ENCODE results near the gene ELOVL7. TPM values are rescaled to one million over a fixed set of nuclear protein-coding genes. Genes with fewer than 3 reads are reported as not detected.
"Not testable (repeated sequence)": the region's sequence is repeated elsewhere in the genome, so short reads cannot be mapped to it uniquely, and the experiment has no call there.

The ELOVL7 gene
- total RNA-seq, 1 experiment from 2014 or later = 20.0 TPM

DNA sequence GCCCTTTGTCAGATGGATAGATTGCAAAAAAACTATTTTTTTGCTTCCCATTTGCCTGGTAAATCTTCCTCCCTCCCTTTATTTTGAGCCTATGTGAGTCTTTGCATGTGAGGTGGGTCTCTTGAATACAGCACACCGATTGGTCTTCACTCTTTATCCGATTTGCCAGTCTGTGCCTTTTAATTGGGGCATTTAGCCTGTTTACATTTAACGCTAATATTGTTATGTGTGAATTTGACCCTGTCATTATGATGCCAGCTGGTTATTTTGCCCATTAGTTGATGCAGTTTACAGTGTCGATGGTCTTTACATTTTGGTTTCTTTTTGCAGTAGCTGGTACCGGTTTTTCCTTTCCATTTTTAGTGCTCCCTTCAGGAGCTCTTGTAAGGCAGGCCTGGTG is 131.1 kb downstream of the ELOVL7 start:
- ATAC-seq = no peak
- CTCF ChIA-PET = no interaction called here

DNA sequence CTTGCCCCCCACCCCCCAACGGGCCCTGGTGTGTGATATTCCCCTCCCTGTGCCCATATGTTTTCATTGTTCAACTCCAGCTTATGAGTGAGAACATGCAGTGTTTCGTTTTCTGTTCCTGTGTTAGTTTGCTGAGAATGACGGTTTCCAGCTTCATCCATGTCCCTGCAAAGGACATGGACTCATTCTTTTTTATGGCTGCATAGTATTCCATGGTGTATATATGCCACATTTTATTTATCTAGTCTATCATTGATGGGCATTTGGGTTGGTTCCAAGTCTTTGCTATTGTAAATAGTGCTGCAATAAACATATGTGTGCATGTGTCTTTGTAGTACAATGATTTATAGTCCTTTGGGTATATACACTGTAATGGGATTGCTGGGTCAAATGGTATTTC is 132.2 kb downstream of the ELOVL7 start:
- H3K79me2 ChIP-seq (ENCODE audit: insufficient read depth, low read length); H3K4me2 ChIP-seq (ENCODE audit: low read length); H3K9me2 ChIP-seq (ENCODE audit: insufficient read depth); H2AFZ ChIP-seq (ENCODE audit: low read depth, low read length, poor library complexity, severe bottlenecking); H4K20me1 ChIP-seq (ENCODE audit: insufficient read depth); H3K4me3 ChIP-seq (replicated peaks in 1 of 2; ENCODE audit: low read depth in 1 of 2, low read length in 2 of 2); DNase-seq (ENCODE audit: low read depth, low spot score); H3K27me3 ChIP-seq (ENCODE audit: insufficient read depth, low read length); RAD21 ChIA-PET (ENCODE audit: low non-redundant PET in 1 of 2, low total read pairs in 2 of 2, uncharacterized antibody in 2 of 2, unreplicated experiment in 2 of 2); H3K27ac ChIP-seq (ENCODE audit: low read depth, low read length); H3K9ac ChIP-seq (ENCODE audit: low read length); H3K4me1 ChIP-seq (ENCODE audit: control insufficient read depth in 1 of 2, insufficient read depth in 2 of 2, low read length in 2 of 2); H3K36me3 ChIP-seq (ENCODE audit: control insufficient read depth in 1 of 2, insufficient read depth in 2 of 2, low read length in 2 of 2); H3K9me3 ChIP-seq (ENCODE audit: control insufficient read depth in 1 of 2, insufficient read depth in 1 of 2, low read depth in 1 of 2, low read length in 2 of 2); ATAC-seq; intact Hi-C loops (cut with micrococcal nuclease); BruUV-seq (replicated peaks): not testable (repeated sequence)
- ChIA-PET POLR2A (interaction anchor here (1.3 kb wide), 1 partner anchor 12 kb away, joined by 3 read pairs; the partner anchor contains the start of gene DEPDC1B), CTCF (interaction anchor here (1.7 kb wide), 1 partner anchor 24 kb away, joined by 4 read pairs; no protein-coding TSS in a partner anchor)

More for the DNA sequence above, 131.1 kb downstream of the ELOVL7 start:
- H3K79me2 ChIP-seq (ENCODE audit: insufficient read depth, low read length) = no peaks in the 10 kb centered on the region
- no TSS peak for BruUV-seq (replicated peaks)
- no peak for DNase-seq (ENCODE audit: low read depth, low spot score)
- H3K4me3 ChIP-seq (replicated peaks in 1 of 2; ENCODE audit: low read depth in 1 of 2, low read length in 2 of 2) = no peak overlapping the region
- H3K27me3 ChIP-seq (ENCODE audit: insufficient read depth, low read length) = no peaks in the 10 kb centered on the region
- no peak overlapping the region for H3K9ac ChIP-seq (ENCODE audit: low read length)
- POLR2A ChIA-PET = interaction anchor here (1.3 kb wide), 1 partner anchor 13 kb away, joined by 3 read pairs; the partner anchor contains the start of gene DEPDC1B
- H3K9me2 ChIP-seq (ENCODE audit: insufficient read depth) = no peaks in the 10 kb centered on the region
- no peak overlapping the region for H3K27ac ChIP-seq (ENCODE audit: low read depth, low read length)
- no peak overlapping the region for H3K4me2 ChIP-seq (ENCODE audit: low read length)
- no peaks in the 10 kb centered on the region for H3K9me3 ChIP-seq (ENCODE audit: control insufficient read depth in 1 of 2, insufficient read depth in 1 of 2, low read depth in 1 of 2, low read length in 2 of 2)
- no peak overlapping the region for H2AFZ ChIP-seq (ENCODE audit: low read depth, low read length, poor library complexity, severe bottlenecking)
- RAD21 ChIA-PET (ENCODE audit: low non-redundant PET in 1 of 2, low total read pairs in 2 of 2, uncharacterized antibody in 2 of 2, unreplicated experiment in 2 of 2) = no interaction called here
- intact Hi-C loops (cut with micrococcal nuclease) = no loop called here
- TF ChIP-seq, protein P1, sequence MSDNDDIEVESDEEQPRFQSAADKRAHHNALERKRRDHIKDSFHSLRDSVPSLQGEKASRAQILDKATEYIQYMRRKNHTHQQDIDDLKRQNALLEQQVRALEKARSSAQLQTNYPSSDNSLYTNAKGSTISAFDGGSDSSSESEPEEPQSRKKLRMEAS (IDR thresholded peaks at IDR 0.05) = no peak
- TF ChIP-seq JUND (IDR thresholded peaks at IDR 0.05) = no peak
- TF ChIP-seq, protein P2, sequence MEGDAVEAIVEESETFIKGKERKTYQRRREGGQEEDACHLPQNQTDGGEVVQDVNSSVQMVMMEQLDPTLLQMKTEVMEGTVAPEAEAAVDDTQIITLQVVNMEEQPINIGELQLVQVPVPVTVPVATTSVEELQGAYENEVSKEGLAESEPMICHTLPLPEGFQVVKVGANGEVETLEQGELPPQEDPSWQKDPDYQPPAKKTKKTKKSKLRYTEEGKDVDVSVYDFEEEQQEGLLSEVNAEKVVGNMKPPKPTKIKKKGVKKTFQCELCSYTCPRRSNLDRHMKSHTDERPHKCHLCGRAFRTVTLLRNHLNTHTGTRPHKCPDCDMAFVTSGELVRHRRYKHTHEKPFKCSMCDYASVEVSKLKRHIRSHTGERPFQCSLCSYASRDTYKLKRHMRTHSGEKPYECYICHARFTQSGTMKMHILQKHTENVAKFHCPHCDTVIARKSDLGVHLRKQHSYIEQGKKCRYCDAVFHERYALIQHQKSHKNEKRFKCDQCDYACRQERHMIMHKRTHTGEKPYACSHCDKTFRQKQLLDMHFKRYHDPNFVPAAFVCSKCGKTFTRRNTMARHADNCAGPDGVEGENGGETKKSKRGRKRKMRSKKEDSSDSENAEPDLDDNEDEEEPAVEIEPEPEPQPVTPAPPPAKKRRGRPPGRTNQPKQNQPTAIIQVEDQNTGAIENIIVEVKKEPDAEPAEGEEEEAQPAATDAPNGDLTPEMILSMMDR (IDR thresholded peaks at IDR 0.05 in 2 of 3, conservative IDR thresholded peaks at IDR 0.05 in 1 of 3; ENCODE audit: borderline replicate concordance in 1 of 3, insufficient read depth in 1 of 3, low read depth in 2 of 3, low read length in 2 of 3) = no peak
- TF ChIP-seq RAD21 (IDR thresholded peaks at IDR 0.05; ENCODE audit: low read depth) = no peak
- TF ChIP-seq FOSL1 (IDR thresholded peaks at IDR 0.05; ENCODE audit: low read depth) = no peak
- TF ChIP-seq, protein P3, sequence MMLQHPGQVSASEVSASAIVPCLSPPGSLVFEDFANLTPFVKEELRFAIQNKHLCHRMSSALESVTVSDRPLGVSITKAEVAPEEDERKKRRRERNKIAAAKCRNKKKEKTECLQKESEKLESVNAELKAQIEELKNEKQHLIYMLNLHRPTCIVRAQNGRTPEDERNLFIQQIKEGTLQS (IDR thresholded peaks at IDR 0.05) = no peak
- TF ChIP-seq POLR2A (IDR thresholded peaks at IDR 0.05; ENCODE audit: borderline replicate concordance, extremely low read depth, insufficient read depth, insufficient read length) = no peak
- no peak for TF ChIP-seq CBX3 (IDR thresholded peaks at IDR 0.05; ENCODE audit: low read depth)
- no peaks in the 10 kb centered on the region for H3K4me1 ChIP-seq (ENCODE audit: control insufficient read depth in 1 of 2, insufficient read depth in 2 of 2, low read length in 2 of 2)
- no peaks in the 10 kb centered on the region for H3K36me3 ChIP-seq (ENCODE audit: control insufficient read depth in 1 of 2, insufficient read depth in 2 of 2, low read length in 2 of 2)
- no peaks in the 10 kb centered on the region for H4K20me1 ChIP-seq (ENCODE audit: insufficient read depth)
